ENCODE data around the gene CIC.
"Not testable (repeated sequence)": the region's sequence is repeated elsewhere in the genome, so short reads cannot be mapped to it uniquely, and the experiment has no call there.

The CIC gene

GRCh38 chr19:42333975-42334696 lies 65.1 kb downstream of the CIC start:
- no peak for DNase-seq (ENCODE audit: low read depth)

- DNase-seq (ENCODE audit: low read depth): no peak
Observed at GRCh38 chr19:42334697-42335373, 65.8 kb downstream of the CIC start.

- DNase-seq (ENCODE audit: low read depth): no peak
Observed at GRCh38 chr19:42335374-42335936, 66.4 kb downstream of the CIC start.

- DNase-seq (ENCODE audit: low read depth): no peak
Observed at GRCh38 chr19:42335971-42336370, 66.9 kb downstream of the CIC start.

GRCh38 chr19:42339126-42339860 lies 70.2 kb downstream of the CIC start:
- not testable (repeated sequence) for DNase-seq (ENCODE audit: low read depth)

GRCh38 chr19:42339922-42340321 lies 70.9 kb downstream of the CIC start:
- not testable (repeated sequence) for DNase-seq (ENCODE audit: low read depth)

- DNase-seq (ENCODE audit: low read depth): no peak
Observed at GRCh38 chr19:42343344-42344110, 74.5 kb downstream of the CIC start.

GRCh38 chr19:42344336-42344893 lies 75.4 kb downstream of the CIC start:
- no peak for DNase-seq (ENCODE audit: low read depth)
